GM18519 (cell line): ENCODE data around the gene PATJ.
"Not testable (repeated sequence)": the region's sequence is repeated elsewhere in the genome, so short reads cannot be mapped to it uniquely, and the experiment has no call there.

ENCODE experiments used
- ATAC-seq: cut with Tn5 transposase; IDR thresholded peaks from one replicate; pipeline ENCODE4 v1.9.1; 2021; ENCODE audit warnings: mild to moderate bottlenecking, moderate library complexity; ENCODE audit not compliant: unreplicated experiment, low FRiP score

PATJ gene

GRCh38 chr1:61743431-61743705 is 1.1 kb downstream of the PATJ start:
- no peak for ATAC-seq

- no peak for ATAC-seq
These were observed 1.7 kb downstream of the PATJ start for GRCh38 chr1:61743716-61744580.

GRCh38 chr1:61746813-61747212 is 4.5 kb downstream of the PATJ start:
- ATAC-seq: no peak

- no peak for ATAC-seq
These were observed 6.3 kb downstream of the PATJ start for GRCh38 chr1:61748566-61748965.

- ATAC-seq: no peak
These were observed 7.3 kb downstream of the PATJ start for GRCh38 chr1:61749574-61749973.

GRCh38 chr1:61752921-61753389 is 10.7 kb downstream of the PATJ start:
- ATAC-seq: no peak

- no peak for ATAC-seq
These were observed 11.8 kb downstream of the PATJ start for GRCh38 chr1:61753998-61754508.

GRCh38 chr1:61754545-61754944 is 12.3 kb downstream of the PATJ start:
- ATAC-seq: no peak

- no peak for ATAC-seq
These were observed 14.5 kb downstream of the PATJ start for GRCh38 chr1:61756773-61757172.

GRCh38 chr1:61757950-61758349 is 15.7 kb downstream of the PATJ start:
- no peak for ATAC-seq

GRCh38 chr1:61770131-61770530 is 27.9 kb downstream of the PATJ start:
- no peak for ATAC-seq

GRCh38 chr1:61776091-61776490 is 33.8 kb downstream of the PATJ start:
- no peak for ATAC-seq

- ATAC-seq: no peak
These were observed 37.0 kb downstream of the PATJ start for GRCh38 chr1:61779231-61779630.

- no peak for ATAC-seq
These were observed 38.9 kb downstream of the PATJ start for GRCh38 chr1:61781151-61781550.

GRCh38 chr1:61782771-61783170 is 40.5 kb downstream of the PATJ start:
- no peak for ATAC-seq

- ATAC-seq: no peak
These were observed 42.4 kb downstream of the PATJ start for GRCh38 chr1:61784726-61785125.

GRCh38 chr1:61790837-61791236 is 48.6 kb downstream of the PATJ start:
- no peak for ATAC-seq

- no peak for ATAC-seq
These were observed 54.9 kb downstream of the PATJ start for GRCh38 chr1:61797045-61797755.

GRCh38 chr1:61801047-61801446 is 58.8 kb downstream of the PATJ start:
- ATAC-seq: not testable (repeated sequence)

- ATAC-seq: no peak
These were observed 65.4 kb downstream of the PATJ start for GRCh38 chr1:61807606-61808140.

GRCh38 chr1:61808321-61808720 is 66.0 kb downstream of the PATJ start:
- ATAC-seq: no peak
